CD4-positive, alpha-beta T cell treated with Interleukin-6 for 4 hours (primary cell): ENCODE measurements around the gene TTC9B.

Source experiments
- DNase-seq: peaks from one replicate; pipeline ENCODE4 v3.0.0-alpha.2; 2020; ENCODE audit warnings: mixed read lengths

Gene TTC9B

DNA sequence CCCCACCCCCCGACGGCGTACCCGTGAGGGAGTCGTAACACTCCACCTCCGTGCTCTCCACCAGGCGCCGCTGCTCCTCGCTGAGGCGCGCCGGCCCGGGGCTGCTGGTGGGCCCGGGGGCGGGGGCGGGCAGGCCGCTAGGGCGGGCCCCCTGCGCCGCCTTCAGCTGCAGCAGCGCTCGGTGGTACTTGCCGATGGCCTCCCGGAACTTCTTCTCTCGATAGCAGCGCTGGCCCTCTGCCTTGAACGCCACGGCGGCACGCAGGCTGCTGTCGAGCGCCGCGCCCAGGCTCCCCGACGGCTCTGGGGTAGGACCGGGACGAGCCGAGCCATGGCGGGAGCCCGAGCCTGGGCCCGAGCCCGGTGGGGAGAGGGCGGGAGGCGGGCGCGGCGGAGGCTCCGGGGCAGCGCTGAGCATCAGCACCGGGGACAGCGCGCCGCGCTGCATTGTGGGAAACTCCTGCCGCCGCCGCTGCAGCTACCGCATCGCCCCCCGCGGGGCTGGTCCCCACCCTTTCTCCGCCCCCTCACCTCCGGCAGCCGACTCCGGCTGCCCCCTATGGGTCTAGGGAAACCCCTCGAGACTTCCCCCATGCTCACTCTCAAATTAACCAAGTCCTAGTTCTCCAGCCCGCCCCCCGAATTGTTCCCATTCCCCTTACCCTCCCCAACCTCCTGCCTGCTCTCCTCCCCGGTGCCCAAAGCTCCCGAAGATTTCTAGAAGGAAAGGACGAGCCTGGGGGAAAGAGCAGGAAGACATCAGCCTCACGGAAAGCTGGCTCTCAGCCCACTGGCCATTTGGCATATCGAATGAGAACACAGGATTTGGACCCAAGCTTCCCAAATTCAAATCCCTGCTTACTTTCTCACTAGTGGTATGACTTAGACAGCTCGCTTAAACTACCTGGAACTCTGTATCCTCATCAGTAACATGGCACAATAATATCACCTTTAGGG, at the start of gene TTC9B:
TTC9B (minus strand) TSS at position 451 of the 957 bp plus-strand sequence; CDS start at position 448, 3 bp downstream.
- DNase-seq, result peak; percentile 37

DNA sequence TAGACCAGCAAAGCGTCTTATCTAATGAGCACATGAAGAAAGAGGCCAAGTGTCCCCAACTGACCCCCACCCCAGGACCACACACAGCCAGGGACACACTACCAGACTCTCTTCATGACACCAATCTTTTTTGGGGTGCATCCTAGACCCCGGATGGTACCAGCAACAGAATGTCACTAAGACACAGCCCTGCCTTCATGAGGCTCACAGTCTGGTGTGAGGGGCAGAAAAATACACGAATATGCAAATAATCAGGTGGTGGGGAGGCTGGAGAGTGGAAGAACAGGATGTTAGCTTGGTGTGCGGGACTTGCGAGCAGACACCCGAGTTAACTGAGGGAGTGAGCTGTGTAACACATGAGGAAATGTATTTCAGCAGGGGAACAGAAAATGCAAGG, 49.4 kb upstream of the TTC9B start:
- DNase-seq, result no peak

DNA sequence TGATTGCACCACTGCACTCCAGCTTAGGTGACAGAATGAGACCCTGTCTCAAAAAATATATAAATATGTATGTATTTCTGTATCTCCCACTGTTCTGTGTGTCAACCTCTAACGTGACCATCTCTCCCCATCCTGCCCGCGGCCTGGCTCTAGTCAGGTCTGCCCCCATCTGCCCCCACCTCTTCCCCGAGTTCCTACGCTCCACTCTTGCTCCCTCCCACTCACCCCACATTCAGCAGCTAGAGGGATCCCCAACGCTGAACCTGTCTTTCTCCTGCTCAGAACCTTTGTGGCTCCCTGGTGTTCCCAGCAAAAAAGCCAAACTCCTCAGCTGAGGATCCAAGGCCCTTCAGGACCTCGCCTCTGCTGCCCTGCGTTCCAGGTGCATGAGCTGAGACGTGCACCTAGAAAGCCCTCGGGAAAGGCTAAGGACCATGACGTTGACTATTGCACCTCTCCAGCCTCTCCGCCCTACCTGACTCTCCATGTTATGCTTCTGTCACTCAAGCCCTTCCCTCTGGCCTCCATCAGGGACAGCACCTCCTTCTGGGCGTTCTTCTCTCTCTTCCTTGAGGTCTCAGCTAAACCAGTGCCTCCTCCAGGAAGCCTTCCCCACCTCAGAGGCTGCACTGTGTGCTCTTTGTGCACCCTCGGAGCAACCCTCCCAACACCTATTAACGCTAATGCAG, 48.9 kb upstream of the TTC9B start:
- no peak for DNase-seq

DNA sequence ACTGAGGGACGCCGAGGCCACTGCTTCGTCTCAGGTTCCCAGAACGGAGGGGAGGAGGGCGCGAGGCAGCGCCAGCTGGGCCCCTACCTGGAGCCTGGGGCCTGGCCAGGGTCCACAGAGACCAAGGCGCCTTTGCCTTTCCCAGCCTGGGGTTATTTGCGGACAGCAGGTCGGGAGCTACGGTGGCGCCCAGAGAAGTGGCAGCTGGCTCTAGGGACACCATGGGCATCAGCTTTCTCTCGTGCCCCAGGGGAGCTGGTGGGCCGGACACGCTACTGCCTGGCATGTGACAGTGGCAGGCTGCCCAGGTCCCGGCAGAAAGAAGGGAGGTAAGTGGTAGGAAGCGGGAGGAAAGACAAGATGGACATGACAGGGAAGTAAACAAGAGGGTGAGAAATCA, 47.9 kb upstream of the TTC9B start:
- DNase-seq, result no peak

DNA sequence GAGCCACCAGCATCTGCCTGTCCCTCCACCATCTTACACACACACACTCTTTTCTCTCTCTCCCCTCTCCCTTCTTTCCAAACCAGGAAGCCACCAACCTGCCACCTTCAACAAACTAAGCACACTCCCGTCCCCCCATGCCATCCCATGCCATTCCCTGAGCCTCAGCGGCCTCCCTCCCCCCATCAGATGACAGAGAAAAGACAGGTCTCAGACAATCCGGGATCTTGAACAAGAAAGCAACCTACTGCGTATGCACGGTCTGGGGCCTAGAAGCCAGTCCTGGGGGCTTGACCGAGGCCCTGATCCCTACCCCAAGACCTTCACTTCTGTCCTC, 47.5 kb upstream of the TTC9B start:
- DNase-seq, result no peak

DNA sequence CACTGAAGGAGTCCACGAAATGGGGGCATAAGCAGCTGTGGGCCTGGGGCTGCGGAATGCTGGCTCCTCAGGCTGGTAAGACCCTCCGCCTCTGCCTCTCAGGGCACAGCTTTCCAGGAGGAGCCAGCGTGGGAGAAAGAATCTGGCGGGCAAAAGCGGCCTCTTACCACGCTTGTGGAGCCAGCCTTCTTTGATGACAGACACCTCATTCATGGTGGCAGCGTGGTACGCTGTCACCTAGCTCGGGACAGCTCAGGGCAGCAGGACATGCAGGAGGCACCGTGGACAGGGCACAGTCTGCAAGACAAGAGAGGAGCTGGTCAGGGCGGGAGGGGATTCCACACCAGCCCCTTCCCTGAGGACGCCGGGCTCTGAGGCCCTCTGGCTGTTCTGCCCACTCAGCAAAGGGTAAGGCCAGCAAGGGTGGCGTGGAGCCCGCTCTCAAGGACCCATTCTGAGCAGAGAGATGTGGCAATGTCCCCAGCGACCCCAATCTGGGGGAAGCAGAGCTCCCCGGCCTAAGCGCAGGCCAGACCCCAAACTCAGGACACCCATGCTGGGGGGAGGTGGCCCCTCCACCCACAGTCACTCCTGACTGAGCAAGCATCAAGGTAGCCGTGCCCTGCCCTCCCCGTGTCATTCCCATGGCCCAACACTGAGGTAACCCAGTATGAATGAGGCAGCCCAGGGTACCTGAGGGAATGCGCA, 47.0 kb upstream of the TTC9B start:
- DNase-seq, result no peak

DNA sequence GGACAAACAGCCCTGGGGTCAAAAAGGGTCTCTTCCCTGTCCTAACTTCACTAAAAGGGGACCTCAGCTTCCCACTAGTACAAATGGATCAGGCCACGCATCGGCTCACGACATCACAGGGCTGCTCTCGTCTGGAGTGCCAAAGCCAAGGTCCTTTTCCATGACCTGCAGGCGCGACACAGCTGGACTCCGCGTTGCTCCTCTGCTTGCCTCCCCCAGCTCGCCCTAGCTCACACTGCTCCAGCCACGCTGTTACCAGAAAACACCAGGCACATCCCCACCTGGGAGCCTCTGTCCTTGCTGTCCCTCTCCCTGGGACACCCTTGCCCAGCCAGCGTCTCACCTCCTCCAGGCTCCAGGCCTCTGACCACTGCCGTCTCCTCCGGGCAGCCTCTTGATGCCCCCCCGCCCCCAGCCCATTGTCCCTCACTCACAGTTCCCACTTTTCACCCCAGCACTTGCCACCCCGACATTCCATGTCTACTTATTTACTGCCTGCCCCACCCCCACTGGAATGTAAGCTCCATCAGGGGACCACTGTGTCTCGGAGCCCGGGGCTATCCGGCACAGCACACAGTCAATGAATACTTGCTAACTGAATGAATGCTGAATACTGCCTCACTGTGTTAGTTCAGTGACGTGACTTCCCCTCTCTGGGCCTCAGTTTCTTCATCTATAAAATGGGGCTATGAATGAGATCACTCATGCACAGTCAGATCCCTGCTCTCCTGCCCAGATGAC, 46.3 kb upstream of the TTC9B start:
- DNase-seq, result no peak

DNA sequence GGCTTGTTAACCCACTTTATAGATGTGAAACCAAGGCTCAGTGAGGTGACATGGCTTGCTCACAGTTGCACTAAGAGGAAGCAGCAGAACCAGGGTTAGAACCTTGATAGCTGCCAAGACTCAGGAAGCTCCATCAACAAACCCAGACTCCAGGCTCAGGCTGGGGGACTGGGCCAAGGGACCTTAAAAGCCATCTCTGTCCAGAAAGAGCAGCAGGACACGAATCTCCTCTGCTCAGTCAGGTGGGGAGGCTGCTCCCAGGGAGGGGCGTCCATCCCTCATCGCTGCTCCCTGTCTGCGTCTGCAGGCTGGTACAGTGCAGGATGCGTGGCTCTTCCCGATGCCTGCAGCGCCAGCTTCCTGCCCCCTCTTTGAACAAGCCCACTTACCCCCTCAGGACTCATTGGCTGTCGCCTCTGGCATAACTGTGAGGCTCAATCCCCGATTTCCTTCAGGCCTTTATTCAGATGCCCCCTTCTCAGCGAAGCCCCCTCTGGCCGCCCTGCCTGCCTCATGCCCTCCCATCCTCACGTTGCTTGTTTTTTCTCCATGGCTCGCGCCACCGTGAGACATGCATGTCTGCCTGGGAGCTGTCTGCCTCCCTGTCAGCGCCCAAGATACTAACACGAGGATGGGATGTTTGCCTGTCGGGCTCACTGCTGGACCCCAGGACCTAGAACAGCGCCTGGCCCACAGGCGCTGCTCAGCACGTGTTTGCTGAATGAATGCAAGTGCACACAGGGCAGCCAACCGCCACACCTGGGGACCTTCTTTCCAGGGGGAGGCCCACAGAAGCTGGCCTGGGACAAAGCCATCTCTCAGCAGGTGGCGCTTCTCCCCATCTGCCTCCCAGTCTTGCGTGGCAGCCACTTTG, 45.5 kb upstream of the TTC9B start:
- no peak for DNase-seq

DNA sequence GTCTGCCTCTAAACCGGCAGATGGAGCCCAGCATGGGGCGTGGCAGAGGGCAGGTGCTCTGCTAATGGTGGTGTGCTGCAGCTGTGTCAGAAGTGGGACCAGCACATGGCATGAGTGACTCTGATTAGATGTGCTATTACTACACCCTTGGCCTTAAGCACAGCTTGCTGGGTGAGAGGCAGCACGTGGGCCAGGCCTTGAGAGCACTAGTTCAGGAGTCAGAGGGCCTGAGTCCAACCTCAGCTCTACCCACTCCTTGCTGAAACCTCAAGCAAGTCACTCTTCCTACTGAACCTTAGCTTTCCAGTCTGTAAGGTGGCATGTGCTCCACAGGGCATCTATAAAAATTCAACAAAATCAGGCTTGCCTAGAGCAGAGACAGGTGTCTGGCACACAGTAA, 44.2 kb upstream of the TTC9B start:
- no peak for DNase-seq

DNA sequence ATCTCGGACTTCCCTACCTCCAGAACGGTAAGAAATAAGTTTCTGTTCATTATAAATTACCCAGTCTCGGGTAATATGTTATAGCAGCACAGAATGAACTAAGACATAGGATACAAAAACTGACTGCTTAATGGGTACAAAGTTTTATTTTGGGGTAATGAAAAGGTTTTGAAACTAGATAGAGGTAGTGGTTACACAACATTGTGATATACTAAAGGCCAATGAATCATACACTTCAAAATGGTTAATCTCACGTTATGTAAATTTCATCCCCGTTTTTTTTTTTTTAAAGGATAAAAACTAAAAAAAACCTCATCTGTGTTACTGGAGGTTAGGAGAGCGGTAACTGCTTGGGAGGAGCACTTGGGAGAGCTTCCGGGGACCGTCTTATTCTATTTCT, 43.4 kb upstream of the TTC9B start:
- DNase-seq, result no peak

DNA sequence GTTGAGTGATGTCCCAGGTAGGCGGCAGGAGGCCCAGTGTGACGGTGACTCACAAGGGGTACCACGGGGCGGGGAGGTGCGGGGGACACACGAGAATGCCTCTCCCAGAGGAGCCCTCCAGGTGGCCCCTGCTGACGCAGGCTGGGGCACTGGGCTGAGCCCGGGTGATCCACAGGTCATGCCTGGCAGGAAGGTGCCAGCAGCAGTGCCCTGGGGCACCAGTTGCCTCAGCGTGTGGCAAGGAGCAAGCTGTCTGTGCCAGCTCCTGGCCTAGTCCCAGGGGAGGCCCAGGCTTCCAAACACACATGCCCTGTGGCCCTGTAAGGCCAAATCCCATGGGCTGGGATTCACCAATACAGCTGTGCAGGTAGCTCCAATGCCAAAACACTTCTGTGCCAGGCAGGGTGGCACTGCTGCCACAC, 38.9 kb upstream of the TTC9B start:
- no peak for DNase-seq

DNA sequence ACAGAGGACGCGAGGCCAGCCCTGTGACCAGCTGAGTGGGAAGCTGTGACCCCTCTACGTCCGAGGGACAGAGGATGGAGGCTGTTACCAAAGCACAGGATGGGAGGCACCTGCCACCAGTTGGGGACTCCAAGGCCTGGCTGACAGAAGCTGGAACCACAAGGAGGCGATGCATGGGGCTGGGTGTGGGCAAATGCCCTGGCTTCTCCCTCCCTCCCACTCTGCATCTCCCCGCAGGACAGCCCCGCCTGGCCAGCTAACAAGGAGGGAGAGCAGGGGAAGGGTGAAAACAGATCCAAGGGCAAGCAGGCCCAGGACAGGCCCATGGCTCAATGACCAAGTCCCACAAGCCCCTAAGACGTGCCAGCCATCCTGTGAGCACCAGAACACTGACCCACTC, 38.3 kb upstream of the TTC9B start:
- DNase-seq, result no peak

DNA sequence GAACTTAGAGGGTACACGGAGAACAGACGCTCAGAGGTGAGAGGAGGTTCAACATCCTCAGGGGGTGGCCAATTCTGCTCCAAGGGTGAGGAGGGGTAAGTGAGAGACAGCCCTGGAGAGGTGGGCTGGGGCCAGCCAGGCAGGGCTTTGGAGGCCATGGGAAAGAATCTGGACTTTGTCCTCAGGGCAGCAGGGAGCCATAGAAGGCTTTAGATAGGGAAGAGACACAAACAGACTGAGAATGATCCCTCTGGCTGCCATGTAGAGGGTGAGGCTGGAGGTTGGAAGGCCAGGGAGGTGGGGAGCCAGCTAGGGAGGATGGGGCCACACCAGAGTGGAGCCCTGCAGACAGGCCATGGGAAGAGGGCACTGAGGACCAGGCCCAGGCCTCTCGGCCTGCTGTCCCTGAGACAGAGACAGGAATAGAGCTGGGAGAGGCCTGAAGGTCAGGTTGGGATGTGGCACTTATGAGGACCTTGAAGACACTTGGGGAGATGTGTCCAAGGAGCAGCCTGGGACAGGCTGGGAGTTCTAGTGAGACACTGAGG, 37.5 kb upstream of the TTC9B start:
- DNase-seq, result no peak

DNA sequence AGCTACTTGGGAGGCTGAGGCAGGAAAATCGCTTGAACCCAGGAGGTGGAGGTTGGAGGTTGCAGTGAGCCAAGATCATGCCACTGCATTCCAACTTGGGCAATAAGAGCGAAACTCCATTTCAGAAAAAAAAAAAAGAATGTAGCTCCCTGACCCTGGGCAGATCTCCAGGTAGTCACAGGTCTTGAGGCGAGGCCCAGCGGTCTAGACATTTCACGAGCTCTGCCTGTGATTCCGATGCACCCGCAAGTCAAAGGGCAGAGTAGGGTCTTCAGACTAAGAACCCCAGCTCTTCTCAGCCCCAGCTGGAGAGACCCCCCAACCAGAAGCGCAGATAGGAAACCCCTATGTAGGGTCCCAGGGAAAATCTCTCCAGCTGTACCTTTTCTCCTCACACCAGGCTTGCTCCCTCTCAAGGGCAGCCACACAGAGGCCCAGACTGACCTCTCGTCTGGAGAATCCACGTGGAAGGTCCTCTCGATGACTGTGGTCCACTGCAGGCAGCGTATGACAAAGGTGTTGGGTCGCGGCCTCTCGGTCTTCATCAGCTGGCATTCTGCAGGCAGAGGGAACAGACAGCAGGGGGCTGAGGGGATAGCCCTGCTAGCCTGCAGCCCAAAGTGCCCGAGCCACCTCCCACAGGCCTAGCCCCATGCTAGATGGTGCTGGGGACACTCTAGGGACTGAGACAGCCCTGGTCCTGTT, 36.7 kb upstream of the TTC9B start:
- DNase-seq, result no peak

DNA sequence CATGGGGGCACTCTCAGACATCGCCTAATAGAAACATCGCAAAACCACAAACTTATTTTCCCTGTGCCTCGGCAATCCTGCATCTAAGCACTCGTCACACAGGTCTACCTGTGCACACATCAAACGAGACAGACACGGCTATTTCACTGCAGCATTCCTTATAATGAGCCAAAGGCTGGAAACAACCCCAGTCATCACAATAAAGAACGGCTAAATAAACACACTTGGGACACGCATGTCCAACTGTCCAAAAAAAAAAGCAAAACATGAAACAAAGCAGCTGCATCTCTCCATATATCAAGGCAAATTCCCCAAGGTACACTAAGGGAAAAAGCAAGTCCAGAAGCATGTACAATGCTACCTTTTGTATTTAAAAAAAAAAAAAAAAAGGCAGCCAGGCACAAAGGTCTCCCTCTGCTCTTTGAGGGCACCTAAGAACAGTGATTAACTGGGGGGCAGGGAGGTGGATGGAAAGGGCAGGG, 35.5 kb upstream of the TTC9B start:
- no peak for DNase-seq

DNA sequence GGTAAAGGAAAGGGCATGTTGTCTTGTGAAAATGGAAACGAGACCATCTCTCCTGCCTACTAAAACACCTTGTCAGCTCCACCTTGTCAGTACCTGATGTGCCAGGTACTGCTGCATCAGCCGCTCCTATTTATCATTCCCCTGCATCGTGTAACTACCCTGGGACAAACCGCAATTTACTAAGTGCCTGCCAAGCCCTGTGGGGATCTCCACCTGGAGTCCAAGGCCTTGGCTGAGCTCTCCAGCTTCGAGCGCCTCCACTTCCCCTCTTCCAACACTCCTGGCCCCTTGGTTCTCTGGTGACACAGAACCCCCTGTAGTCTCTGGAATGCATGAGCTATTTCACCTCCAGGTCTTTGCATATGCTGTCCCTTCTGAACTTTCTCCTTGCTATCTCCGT, 34.2 kb upstream of the TTC9B start:
- DNase-seq, result no peak

DNA sequence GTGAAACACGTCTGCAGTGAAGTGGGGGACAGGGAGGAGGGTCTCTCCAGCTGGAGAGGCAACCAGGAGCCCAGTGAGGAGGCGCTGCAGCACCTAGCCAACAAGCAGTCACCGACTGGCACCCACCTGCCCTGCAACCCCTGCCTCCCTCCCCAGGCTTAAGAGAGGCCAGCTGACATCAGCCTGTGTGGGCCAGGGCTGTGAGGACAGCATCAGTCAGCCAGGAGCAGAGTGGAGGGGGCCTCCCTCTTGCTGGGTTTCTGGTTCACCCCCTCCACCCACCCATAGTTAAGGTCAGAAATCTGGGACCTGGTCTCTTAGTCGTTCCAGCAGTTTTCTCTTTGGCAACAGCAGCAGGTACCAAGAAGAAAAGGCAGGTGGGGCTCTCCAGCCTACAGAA, 33.8 kb upstream of the TTC9B start:
- DNase-seq, result no peak

DNA sequence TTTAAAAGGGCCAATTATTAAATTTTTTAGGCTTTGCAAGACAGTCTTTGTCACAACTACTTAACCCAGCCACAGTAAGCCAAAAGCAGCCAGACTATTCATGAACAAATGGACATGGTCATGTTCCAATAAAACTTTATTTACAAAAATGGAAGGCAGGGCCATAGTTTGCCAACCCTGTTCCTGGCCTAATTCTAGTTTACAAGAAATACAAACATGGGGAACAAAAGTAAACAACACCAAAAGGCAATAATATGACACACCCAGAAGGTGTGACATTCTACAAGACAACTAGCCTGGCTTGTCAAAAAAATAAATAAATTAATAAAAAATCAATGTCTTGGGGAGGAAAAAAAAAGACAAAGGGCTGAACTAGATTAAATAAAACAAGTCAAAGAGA, 33.1 kb upstream of the TTC9B start:
- no peak for DNase-seq

DNA sequence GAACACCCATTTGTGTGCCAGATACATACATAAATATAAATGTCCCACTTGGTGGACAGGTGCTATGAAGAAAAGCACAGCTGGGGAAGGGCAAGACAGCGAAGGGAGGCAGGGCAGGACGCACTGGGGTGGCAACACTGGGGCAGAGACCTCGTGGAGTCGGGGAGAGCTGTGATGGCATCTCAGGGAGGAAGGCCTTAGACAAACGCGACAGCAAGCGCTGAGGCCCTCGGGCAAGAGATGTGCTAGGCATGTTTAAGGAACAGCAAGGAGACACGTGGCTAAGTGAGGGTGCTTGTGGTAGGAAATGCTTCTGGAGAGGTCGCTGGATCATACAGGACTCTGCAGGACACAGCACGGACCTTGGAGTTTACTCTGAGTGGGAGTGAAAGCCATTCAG, 31.6 kb upstream of the TTC9B start:
- DNase-seq, result no peak

DNA sequence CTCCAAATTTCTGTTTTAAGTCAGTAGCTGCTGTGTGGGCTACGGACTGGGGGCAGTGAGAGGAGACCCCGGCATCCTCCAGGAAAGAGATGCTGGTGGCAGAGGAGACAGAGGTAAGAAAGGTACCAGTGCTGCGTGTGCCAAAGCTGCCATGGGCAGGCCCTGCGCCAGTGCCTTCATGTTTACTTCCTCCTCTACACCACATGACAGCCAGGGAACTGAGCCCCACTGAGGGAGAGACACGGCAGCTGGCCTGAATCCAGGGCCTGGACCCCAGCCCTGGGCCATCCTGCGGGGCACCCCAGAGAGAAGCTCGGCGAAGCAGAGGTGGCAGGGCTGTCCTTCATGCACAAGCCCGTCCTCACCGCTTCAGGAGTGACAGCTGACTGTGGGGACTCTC, 31.0 kb upstream of the TTC9B start:
- no peak for DNase-seq

DNA sequence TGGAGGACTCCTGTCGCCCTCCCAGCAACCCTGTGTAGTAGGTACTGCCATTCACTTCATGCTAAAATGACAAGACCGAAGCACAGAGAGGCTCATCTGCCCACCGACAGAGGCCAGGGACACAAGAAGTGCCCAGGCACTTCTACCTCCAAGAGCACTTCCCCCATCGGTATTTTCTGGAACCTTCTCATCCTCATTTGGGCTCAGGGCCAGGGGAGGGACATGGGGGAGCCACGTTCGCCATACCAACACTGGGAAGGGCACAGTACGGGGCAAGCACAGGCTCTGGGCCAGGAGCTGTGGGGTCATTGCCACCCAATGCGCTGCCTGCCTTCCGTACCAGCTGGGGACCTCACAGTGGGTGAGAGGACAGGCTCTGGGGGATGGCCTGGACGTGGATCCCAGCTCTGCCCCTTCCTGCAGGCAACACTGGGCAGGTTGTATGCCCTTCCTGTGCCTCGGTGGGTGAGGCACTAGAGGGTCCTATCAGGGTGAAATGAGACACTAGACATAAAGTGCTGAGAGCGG, 29.6 kb upstream of the TTC9B start:
- no peak for DNase-seq
